Stimulated activated effector memory CD8-positive, alpha-beta T cell treated with anti-CD3 and anti-CD28 coated beads, Interleukin-12 subunit alpha, Interleukin-12 subunit beta, amount 100 ng/mL, for 72 hours (primary cell): ENCODE measurements around the gene CDX1.
A peak's percentile ranks its signal among the peaks of the same experiment; 100 is the strongest.

Experiments used
- ATAC-seq: fragments of 150-1000 bp; cut with Tn5 transposase; 2 replicates; pipeline ENCODE4 v1.10.0; 2021
- DNase-seq, 2 donors: peaks; one replicate each; pipeline ENCODE4 v3.0.0; 2021 to 2022; ENCODE audit warnings: low spot score in 2 of 2
- H3K27ac Mint-ChIP-seq: one replicate; pipeline ENCODE4 v1.8.0; 2022; ENCODE audit warnings: mild to moderate bottlenecking, mixed read lengths
- H3K36me3 Mint-ChIP-seq: one replicate; pipeline ENCODE4 v1.8.0; 2022; ENCODE audit warnings: mild to moderate bottlenecking, mixed read lengths
- H3K4me1 Mint-ChIP-seq: one replicate; pipeline ENCODE4 v1.8.0; 2022; ENCODE audit warnings: mixed read lengths
- H3K4me3 Mint-ChIP-seq: one replicate; pipeline ENCODE4 v1.8.0; 2022; ENCODE audit warnings: mild to moderate bottlenecking, mixed read lengths
- H3K9me3 Mint-ChIP-seq: one replicate; pipeline ENCODE4 v1.8.0; 2022; ENCODE audit warnings: mixed read lengths

Gene CDX1

DNA sequence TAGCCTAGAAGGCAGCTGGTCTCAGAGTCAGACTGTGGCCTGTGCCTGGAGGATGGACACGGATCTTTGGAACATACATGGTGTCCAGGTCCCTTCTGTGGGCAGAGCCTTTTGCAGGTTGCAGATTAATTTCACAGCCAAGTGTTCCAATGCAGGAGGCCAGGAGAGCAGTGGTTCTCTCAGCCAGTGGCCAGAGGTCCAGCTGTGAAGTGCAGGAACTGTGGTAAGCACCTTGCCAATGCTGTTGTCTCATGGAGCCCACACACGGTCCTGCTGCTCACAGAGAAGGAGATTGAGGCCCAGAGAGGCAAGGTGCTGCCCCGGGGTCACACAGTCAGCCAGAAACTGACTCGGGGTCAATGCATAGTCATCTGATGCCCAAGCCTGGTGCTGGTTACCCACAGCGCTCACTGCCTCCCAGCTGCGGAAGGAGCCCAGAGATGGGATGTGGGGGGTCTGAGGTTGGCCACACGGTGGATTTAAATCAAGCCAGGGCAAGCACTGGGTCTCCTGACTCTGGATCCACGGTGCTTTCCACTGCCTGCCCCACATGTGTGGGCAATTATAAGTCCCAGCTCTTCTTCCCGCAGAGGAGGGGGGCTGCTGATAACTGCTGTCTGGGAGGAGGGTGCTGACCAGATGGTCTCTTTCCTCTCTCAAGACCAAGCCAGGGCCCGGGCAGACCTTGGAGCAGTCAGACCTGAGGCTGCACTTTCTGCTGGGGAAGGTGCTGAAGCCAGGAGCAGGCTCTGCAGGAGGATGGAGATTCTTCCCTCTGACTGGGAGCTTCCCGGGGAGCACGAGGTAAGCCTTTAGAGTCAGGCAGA lies 13.7 kb upstream of the CDX1 start:
- Mint-ChIP-seq H3K4me1 (peaks cover 44% of the 10 kb centered on the region), H3K27ac (no peak overlapping the region), H3K9me3 (no peaks in the 10 kb centered on the region), H3K36me3 (no peaks in the 10 kb centered on the region), H3K4me3 (no peak overlapping the region)
- no peak for DNase-seq
- ATAC-seq = peak; percentile 78

DNA sequence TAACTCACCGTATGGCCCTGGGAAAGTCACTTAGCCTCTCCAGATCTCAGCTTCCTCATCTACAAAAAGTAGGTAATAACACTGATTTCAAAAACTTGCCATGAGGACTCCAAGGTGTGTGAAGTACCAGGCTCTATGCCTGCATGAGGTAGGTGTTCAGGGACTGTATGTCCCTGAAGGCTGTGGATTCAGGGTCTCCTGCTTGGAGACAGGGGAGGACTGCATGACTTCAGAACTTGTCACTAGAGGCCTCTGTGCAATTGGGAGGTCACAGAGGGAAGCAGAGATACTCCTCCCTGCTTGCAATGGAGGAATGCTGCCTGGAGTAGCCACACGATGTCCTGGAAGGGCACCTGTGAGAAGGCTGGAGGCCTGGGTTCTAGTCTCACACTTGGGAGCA lies 13.1 kb upstream of the CDX1 start:
- no peak overlapping the region for H3K4me3 Mint-ChIP-seq
- peaks cover 44% of the 10 kb centered on the region for H3K4me1 Mint-ChIP-seq
- H3K27ac Mint-ChIP-seq = peak overlapping the region; percentile 23
- ATAC-seq (no peak), DNase-seq (no peak)
- H3K9me3 Mint-ChIP-seq = no peaks in the 10 kb centered on the region
- no peaks in the 10 kb centered on the region for H3K36me3 Mint-ChIP-seq

DNA sequence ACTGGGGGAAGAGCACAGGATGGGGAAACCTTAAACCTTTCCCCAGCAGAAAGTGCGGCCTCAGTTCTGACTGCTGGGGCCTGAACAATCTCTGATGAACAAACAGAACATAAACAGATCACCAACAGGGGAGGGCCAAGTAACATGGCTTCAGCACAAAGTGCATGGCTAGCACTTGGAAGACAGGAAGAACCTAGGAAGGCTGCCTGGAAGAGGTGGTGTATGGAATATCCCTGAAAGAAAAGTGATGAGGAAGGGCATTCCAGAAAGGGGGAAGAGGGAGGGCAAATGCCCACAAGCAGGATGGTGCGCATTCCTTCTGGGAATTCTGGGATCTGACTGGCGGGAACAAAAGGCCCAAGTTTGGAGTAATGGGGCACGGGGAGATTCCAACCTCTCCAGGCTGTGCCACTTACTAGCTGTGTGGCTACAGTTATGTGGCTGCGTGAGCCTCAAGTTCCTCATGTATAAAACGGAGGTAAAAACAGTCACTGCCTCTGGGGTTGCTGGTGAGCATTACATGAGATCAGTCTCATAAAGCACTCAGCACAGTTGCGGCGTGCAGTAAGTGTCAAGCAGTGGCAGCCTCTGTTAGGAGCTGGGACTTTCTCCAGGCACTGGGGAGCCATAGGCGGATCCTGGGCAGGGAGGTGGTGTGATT lies 12.5 kb upstream of the CDX1 start:
- Mint-ChIP-seq H3K4me1 (peaks cover 38% of the 10 kb centered on the region), H3K36me3 (no peaks in the 10 kb centered on the region), H3K4me3 (peak overlapping the region; percentile 84), H3K27ac (peak overlapping the region; percentile 23), H3K9me3 (no peaks in the 10 kb centered on the region)
- DNase-seq (no peak), ATAC-seq (peak; percentile 19)

DNA sequence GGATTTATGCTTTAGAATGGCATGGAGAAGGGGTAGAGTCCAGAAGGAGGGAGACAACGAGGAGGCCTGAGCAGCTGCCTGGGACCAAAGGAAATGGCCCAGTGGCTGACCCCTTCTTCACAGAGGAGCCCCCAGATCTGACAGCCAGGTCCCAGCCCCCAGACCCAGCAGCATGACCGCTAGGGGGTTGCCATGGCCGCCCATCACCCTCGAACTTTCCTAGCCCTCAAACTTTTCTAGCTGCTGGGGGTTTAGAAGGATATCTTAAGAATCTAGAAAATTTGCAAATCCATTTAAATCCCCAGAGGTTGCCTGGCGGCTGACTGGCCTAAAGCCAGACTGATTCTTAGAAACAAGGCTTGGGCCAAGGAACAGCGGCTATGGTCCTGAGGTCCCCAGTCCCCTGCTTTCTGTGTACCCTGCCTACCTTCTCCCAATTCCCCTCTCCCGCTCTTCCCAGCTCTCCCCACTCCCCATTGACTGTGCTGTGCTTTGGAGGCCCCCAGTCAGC lies 11.9 kb upstream of the CDX1 start:
- no peak for ATAC-seq
- peak overlapping the region; percentile 88 for H3K27ac Mint-ChIP-seq
- H3K36me3 Mint-ChIP-seq = no peaks in the 10 kb centered on the region
- no peak for DNase-seq
- peaks cover 36% of the 10 kb centered on the region for H3K4me1 Mint-ChIP-seq
- no peaks in the 10 kb centered on the region for H3K9me3 Mint-ChIP-seq
- peak overlapping the region; percentile 84 for H3K4me3 Mint-ChIP-seq

DNA sequence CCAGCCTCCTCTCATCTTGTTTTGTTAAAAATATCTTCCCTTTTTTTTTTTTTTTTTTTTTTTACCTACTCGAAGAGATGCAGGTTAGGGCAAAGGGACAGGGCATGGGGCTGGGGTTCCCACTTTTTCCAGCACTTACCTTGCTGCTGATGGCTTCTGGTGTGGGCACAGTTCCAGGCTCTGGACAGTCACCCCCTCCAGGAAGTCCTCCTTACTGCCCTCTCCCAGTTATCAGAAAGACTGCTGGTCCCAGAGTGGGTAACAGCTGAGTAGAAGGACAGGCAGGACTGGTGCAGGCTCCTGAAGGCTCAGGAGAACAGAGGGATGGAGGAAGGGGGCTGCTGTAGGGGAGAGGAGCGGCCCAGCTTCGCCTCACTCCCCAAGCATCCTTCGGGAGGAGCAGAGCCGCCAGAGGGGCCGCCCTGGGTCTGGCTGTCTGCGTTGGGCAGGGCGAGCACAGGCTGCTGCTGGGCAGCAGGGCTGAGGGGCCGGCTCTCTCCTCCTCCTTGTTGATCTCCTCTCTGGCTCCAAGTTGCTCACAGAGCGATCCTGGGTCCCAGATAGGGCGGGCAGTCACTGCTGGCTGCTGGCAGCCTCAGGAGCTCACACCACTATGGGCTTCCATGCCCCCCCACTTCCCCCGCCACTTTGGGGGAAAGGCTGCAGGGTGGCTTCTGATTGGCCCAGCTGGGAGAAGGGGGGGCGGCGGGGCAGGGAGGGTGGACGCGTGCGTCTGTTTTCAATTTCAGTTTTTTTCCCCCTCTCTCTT lies 11.1 kb upstream of the CDX1 start, which contains the start of gene PDGFRB:
Gene PDGFRB, minus strand, starts transcription at position 588 of the 769 bp plus-strand sequence. CDS start 18,798 bp downstream, outside the sequence.
- peak; percentile 70 for ATAC-seq
- Mint-ChIP-seq H3K4me1 (peaks cover 34% of the 10 kb centered on the region), H3K36me3 (no peaks in the 10 kb centered on the region), H3K9me3 (no peaks in the 10 kb centered on the region), H3K27ac (peak within 1 kb of the TSS; percentile 88), H3K4me3 (peak within 1 kb of the TSS; percentile 84)
- DNase-seq = peak; percentile 19 to 60

DNA sequence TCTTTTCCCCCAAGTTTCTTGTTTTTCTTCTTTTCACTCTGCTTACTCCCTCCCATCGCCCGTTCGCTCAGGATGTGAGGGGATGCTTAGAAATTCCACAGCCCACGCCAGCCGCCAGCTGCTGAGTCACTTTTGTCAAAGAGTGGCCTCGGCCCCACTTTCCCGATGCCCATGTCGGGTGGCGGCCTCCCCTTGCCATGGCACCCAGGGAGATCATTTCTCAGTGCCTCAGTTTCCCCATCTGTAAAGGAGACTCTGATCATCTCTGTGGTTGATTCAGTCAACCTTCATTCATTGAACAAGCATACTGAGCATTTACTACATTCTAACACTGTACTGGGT lies 10.6 kb upstream of the CDX1 start:
- peaks cover 38% of the 10 kb centered on the region for H3K4me1 Mint-ChIP-seq
- H3K27ac Mint-ChIP-seq = peak overlapping the region; percentile 88
- no peak for DNase-seq
- H3K36me3 Mint-ChIP-seq = no peaks in the 10 kb centered on the region
- no peak for ATAC-seq
- no peaks in the 10 kb centered on the region for H3K9me3 Mint-ChIP-seq
- peak overlapping the region; percentile 84 for H3K4me3 Mint-ChIP-seq

DNA sequence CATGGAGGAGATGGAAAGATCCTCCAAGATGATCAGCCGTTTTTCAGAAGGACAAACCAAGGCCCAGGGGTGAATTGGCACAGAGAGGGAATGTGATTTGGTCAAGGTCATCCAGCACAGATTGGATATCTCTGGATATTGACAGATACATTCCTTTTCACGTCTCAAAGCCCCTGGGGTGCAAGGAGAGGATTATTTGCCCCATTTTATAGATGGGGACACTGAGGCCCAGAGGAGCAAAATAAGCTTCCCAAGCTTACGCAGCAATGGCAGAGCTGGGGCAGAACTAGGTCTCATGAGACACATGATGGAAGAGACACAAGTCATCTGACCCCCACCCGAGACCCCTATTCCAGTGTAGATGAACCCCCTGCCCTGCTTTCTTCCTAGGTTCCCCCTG lies 10.0 kb upstream of the CDX1 start:
- H3K27ac Mint-ChIP-seq = peak overlapping the region; percentile 88
- no peaks in the 10 kb centered on the region for H3K9me3 Mint-ChIP-seq
- peak overlapping the region; percentile 84 for H3K4me3 Mint-ChIP-seq
- no peak for ATAC-seq
- peaks cover 42% of the 10 kb centered on the region for H3K4me1 Mint-ChIP-seq
- no peak for DNase-seq
- H3K36me3 Mint-ChIP-seq = no peaks in the 10 kb centered on the region

DNA sequence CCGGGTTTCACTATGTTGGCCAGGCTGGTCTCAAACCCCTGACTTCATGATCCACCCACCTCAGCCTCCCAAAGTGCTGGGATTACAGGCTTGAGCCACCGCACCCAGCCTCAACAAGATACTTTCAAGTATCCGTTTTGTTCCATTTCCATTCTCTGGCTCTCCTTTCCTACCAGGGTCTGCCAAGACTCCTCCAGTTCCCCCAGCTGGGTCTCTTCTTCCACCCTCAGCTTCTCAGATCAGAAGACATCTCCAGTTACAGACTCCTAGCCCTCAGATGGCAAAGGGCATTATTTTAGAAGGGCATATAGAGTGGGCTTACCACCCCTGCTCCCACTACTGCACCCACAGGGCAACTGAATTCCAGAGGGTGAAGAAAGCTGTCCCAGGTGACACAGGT lies 9.4 kb upstream of the CDX1 start:
- ATAC-seq (no peak), DNase-seq (no peak)
- H3K4me3 Mint-ChIP-seq = no peak overlapping the region
- no peak overlapping the region for H3K27ac Mint-ChIP-seq
- no peaks in the 10 kb centered on the region for H3K9me3 Mint-ChIP-seq
- no peaks in the 10 kb centered on the region for H3K36me3 Mint-ChIP-seq
- peaks cover 45% of the 10 kb centered on the region for H3K4me1 Mint-ChIP-seq

DNA sequence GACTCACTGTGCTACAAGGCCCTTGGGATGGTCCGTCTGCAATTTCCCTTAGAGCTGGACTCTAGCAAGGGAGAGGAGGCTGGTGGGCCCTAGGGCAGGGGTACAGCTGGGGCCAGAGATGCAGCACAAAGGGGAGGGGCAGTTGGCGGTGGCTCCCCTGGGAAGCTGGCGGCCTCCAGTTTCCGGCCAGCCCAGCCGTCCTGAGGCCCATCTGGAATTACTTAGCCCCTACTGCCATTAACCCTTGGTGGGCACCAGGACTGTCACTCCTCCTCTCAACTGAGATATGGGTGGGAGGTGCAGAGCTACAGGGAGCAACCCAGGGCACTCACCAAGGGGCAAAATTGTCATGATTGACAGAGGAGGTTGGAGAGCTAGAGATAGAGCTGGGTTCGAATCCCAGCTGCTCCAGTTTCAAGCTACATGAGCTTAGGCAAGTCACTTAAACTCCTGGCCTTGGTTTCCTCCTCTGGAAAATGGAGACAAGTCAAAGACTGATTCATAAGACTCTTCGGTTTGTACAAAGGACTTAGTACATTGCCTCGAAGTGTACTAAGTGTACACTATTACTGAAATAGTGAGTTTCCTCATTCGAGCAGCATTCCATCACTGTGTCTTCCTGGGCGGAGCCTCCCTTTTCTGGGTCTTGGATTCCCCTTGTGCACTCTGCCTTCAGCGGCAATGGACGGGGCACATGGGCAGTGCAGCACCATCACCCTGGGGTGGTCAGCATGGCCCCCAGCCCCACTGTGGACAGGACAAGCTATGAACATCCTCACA lies 8.2 kb upstream of the CDX1 start:
- Mint-ChIP-seq H3K9me3 (no peaks in the 10 kb centered on the region), H3K27ac (no peak overlapping the region), H3K4me1 (peaks cover 39% of the 10 kb centered on the region), H3K4me3 (no peak overlapping the region), H3K36me3 (no peaks in the 10 kb centered on the region)
- no peak for DNase-seq
- no peak for ATAC-seq

DNA sequence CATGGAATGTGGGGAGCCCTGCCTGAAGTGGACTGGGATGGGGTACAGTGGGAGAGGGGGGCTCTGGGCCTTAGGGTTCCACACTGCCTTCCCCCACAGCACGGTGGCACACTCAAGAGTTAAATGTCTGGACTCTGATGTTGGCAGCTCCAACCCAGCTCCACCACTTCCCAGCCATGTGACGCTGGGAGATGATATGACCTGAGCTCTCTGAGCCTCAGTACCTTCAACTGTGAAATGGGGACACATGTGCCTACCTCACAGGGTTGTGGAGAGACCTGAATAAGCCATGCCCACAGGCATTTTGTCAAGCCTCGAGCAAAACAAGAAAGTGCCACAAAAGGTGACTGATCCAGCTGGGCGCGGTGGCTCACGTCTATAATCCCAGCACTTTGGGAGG lies 7.5 kb upstream of the CDX1 start:
- H3K9me3 Mint-ChIP-seq = no peaks in the 10 kb centered on the region
- H3K4me3 Mint-ChIP-seq = no peak overlapping the region
- H3K36me3 Mint-ChIP-seq = no peaks in the 10 kb centered on the region
- H3K27ac Mint-ChIP-seq = no peak overlapping the region
- H3K4me1 Mint-ChIP-seq = peaks cover 33% of the 10 kb centered on the region
- no peak for ATAC-seq
- DNase-seq = no peak

DNA sequence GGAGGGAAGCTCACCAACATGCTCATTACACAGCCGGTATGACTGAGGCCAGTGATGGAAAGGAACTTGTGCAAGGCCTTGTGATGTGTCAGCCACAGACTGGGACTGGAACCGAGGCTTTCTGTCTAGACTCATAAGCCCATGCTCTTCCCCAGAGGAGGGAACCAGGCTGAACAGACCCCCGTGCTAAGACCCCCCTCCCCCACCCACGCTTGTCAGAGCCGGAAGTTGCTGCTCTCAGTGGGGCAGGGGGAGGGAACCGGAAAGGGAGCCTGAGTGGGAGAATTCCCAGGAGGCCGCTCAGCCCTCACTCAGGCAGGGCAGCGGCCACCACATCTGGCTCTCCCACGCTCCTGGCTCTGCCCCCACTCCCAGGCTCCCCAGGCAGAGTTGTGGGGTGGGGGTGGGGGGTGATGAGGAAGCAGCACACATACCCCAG lies 6.8 kb upstream of the CDX1 start:
- Mint-ChIP-seq H3K4me1 (peaks cover 26% of the 10 kb centered on the region), H3K36me3 (no peaks in the 10 kb centered on the region), H3K27ac (no peak overlapping the region), H3K4me3 (no peak overlapping the region), H3K9me3 (no peaks in the 10 kb centered on the region)
- ATAC-seq = no peak
- DNase-seq = no peak

DNA sequence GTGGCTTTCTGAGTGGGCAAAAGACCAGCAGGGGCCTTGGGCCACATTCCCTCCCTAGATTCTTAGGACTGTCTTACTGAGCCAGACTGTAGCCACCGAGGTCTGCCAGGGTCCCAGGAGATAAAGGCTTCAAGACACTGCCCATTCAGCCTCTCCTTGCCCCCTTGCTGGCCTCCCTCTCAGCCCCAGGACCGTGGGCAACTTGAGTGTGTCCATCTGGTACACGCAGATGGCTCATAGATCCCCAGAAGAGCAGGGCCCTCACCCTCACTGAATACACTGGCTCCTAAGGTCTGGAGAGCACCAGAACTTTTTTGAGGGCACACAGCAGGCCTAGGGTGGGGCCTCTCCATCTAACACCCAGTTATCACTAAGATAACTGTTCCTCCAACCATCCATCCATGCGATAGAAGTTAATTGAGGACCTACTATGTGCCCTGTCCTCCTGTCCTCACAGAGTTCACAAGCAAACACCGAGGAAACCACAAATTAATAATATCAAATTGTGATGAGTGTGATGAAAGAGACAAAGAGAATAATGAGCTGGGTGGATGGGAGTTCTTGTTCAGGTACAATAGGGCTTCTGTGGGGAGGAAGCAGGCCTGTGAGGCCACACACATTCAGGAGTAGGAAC lies 6.0 kb upstream of the CDX1 start:
- no peaks in the 10 kb centered on the region for H3K9me3 Mint-ChIP-seq
- H3K4me1 Mint-ChIP-seq = peaks cover 20% of the 10 kb centered on the region
- H3K36me3 Mint-ChIP-seq = no peaks in the 10 kb centered on the region
- no peak overlapping the region for H3K4me3 Mint-ChIP-seq
- DNase-seq = no peak
- ATAC-seq = no peak
- no peak overlapping the region for H3K27ac Mint-ChIP-seq

DNA sequence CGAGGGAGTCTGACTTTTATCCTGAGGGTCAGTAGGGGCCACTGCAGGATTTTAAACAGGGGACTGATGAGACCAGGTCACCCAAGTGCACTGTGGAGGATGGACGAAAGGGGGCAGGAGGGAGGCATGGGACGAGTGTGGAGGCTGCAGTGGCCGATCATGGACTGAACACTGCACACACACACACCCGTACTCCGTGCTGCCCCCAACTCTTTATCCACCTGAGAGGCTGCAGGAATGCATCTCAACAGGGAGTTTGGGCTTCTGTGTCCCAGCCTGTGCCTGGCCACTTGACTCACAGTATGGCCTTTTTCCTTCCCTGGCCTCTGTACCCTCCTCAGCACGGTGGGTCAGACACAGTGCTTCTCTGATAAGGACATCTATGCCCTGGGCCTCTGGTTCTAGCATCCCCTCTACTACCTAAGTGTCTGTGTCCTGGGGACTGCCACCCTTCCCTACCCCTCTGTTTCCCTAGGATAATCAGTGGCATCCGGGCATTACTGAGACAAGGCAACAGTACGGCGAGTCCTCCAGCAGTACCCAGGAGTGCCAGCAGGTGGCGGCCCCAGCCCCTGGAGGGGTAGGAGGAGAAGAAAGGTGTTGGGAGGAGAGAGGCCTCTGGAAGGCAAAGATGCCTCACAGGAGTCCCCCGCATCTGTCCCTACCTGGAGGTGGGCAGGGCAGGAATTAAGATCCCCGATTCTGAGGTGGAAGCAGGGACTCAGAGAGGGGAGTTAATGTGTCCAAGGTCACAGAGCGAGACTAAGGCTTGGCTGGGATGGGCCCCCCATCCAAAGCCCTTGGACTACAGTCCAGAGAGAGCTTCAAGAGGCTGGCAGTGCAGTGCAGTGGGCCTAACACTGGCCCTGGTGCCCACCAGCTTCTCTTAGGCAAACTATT lies 5.1 kb upstream of the CDX1 start:
- DNase-seq = peak; percentile 78 to 95
- no peaks in the 10 kb centered on the region for H3K36me3 Mint-ChIP-seq
- peaks cover 11% of the 10 kb centered on the region for H3K4me1 Mint-ChIP-seq
- no peak overlapping the region for H3K27ac Mint-ChIP-seq
- peak; percentile 81 for ATAC-seq
- H3K4me3 Mint-ChIP-seq = no peak overlapping the region
- H3K9me3 Mint-ChIP-seq = no peaks in the 10 kb centered on the region

DNA sequence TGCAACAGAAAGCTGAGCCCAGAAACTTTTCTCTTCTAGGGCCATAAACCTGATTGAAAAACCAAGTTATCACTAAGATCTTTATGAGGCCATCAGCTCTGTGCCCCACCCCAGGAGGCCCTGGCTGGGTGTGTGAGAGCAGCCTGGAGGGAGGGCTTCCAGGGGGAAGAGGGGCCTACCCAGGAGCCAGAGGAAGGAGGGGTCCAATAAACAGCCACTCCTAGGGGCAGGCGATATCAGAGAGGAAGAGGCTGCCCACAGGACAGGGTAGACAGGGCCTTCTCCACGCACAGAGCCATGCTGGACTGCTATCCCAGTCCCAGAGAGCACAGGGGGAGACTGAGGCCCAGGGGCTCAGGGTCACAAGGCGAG lies 4.5 kb upstream of the CDX1 start:
- no peak for ATAC-seq
- H3K36me3 Mint-ChIP-seq = no peaks in the 10 kb centered on the region

More for the DNA sequence above, 4.5 kb upstream of the CDX1 start:
- Mint-ChIP-seq H3K27ac (no peak overlapping the region), H3K9me3 (no peaks in the 10 kb centered on the region), H3K4me3 (no peak overlapping the region), H3K4me1 (peaks cover 10% of the 10 kb centered on the region)
- no peak for DNase-seq
